ENCODE data around the gene PCSK2.

DNA sequence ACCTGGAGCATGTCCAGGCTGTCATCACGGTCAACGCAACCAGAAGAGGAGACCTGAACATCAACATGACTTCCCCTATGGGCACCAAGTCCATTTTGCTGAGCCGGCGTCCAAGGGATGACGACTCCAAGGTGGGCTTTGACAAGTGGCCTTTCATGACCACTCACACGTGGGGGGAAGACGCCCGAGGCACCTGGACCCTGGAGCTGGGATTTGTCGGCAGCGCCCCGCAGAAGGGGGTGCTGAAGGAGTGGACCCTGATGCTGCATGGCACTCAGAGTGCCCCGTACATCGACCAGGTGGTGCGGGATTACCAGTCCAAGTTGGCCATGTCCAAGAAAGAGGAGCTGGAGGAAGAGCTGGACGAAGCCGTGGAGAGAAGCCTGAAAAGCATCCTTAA, 254.8 kb downstream of the PCSK2 start:
- TF ChIP-seq POLR2AphosphoS5 (IDR thresholded peaks at IDR 0.05; ENCODE audit: low read depth, low read length) (no peak), POLR2A (IDR thresholded peaks at IDR 0.05; ENCODE audit: low read depth, low read length) (no peak), SPI1 (IDR thresholded peaks at IDR 0.05; ENCODE audit: low read depth, low read length) (no peak), TAF1 (IDR thresholded peaks at IDR 0.05; ENCODE audit: low read depth, low read length) (no peak)

Data from GM12891 (cell line).